HG02623 (cell line): Measurements from ENCODE around the gene CFAP92.

Source experiments
- ATAC-seq: cut with Tn5 transposase; IDR thresholded peaks from one replicate; pipeline ENCODE4 v1.9.1; 2021; ENCODE audit warnings: moderate library complexity; ENCODE audit not compliant: unreplicated experiment

CFAP92 gene

DNA sequence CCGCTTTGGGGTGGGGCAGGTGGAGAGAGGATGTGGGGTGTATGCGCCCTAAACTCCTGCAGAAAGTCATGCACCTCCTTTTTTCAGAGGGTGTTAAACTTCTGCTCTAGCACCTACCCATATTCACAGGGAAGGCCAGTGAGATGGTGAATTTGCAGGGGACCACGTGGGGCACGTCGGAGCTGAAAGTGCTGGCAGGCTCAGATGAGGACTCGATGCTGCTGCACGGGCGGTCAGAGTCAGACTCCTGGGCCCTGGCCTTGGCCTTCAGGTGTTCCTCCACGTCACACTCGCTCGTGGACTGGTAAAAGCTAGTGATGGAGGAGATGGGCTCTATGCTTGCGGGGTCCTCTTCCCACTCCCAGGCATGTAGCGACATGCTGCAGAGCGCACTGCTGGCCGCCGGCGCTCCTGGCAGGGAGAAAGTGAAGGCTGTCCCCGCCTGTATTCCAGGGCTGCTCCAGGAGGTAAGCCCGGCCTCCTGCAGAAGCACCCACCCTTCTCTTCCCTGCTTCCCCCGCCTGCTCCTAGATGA is 883 bp downstream of the CFAP92 start:
- no peak for ATAC-seq

GRCh38 chr3:128991355-128991895 is 2.5 kb downstream of the CFAP92 start:
- no peak for ATAC-seq

DNA sequence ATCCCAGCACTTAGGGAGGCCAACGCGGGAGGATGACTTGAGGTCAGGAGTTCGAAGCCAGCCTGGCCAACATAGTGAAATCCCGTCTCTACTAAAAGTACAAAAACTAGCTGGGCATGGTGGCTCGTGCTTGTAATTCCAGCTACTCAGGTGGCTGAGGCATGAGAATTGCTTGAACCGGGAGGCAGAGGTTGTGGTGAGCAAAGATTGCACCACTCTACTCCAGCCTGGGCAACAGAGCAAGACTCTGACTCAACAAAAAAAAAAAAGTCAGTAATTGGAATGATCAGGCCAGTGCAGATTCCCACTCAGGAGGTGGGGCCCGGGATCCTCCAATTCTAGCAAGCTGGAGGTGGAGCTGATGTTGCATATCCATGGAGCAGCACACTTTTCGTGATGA is 5.6 kb downstream of the CFAP92 start:
- no peak for ATAC-seq

DNA sequence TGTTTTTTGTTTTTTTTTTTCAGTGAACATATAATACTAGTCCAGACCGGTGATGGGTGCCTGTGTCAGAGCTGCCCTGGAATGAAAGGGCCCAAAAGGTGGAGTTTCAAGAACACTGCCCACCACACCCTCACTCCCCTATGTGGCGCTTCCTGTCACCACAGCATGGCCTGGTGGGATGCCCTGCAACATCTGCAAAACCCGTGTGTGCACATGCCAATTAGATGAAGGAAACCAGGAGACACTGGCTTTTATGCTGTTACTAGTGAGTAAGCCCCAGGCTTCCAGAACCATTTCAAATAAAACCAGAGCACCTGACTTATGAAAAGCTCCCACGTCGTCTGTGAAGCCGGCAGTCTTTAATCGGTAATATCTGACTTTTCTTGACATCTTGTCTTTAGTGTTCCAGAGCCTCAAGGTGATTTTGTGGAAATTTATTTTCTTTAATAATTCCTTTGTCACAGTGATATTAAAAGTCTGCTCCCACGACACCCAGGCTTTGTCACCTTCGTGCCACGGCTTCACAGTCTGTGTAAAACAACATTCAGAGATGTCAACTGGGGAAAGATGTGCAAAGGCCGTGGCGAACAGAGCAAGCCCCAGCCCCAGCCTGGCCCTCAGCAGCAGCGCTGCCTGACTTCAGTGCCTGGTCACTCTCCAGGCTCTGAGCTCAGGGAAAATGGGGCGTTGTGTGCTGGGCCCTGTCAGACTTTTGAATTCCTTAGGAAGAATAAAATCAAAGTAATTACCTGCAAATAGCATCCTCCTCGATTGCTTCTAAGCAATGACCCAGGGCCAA is 6.4 kb downstream of the CFAP92 start:
- no peak for ATAC-seq

- ATAC-seq = no peak
These were observed 9.3 kb downstream of the CFAP92 start for GRCh38 chr3:128984596-128984995.

GRCh38 chr3:128983293-128984069 is 10.4 kb downstream of the CFAP92 start:
- no peak for ATAC-seq

DNA sequence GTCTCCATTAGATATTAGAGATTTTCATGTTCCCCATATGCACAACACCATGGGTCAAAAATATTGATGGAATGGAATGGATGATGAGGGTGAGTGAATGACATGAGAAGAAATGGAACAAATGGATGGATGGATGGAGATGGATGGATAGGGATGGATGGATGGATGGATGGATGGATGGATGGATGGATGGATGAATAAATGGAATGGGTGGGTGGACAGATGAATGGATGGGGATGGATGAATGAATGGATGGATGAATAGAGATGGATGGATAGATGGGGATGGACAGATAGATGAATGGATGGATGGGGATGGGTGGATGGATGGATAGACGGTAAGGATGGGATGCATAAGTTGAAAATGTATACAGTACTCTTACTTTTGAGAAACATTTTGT is 18.6 kb downstream of the CFAP92 start:
- ATAC-seq = no peak

- no peak for ATAC-seq
These were observed 19.8 kb downstream of the CFAP92 start for GRCh38 chr3:128973988-128974564.

GRCh38 chr3:128971421-128972100 is 22.3 kb downstream of the CFAP92 start:
- no peak for ATAC-seq

- ATAC-seq = no peak
These were observed 23.2 kb downstream of the CFAP92 start for GRCh38 chr3:128970740-128971047.

DNA sequence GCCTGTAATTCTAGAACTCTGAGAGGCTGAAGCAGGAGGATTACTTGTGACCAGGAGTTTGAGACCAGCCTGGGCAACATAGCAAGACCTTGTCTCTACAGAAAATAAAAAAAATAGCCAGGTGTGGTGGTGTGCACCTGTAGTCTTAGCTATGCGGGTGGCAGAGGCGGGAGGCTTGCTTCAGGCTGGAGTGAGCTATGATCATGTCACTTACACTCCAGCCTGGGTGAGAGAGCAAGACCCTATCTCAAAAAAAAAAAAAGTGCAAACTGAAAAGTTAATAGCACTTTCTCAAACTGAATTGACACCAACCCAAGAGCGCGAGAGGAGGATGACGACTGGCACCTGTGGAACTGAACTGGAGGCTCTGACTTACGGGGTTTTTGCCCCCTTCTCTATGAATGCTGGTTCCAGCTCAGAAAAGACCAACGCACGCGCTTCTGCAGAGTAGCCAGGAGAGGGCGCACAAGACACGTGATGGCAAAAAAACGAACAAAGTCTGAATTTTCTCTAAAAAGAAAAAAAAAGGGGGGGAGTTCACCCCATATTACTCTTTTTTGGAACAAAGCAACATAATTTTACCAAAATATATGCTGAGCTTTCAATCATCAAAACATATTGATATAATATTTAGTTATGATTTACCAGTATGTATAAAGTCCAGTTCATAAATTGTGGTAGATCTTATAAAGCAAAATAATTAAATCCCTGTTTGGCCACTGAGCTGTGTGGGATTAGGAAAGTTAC is 23.7 kb downstream of the CFAP92 start:
- ATAC-seq = no peak

GRCh38 chr3:128967748-128968355 is 26.0 kb downstream of the CFAP92 start:
- ATAC-seq = no peak

DNA sequence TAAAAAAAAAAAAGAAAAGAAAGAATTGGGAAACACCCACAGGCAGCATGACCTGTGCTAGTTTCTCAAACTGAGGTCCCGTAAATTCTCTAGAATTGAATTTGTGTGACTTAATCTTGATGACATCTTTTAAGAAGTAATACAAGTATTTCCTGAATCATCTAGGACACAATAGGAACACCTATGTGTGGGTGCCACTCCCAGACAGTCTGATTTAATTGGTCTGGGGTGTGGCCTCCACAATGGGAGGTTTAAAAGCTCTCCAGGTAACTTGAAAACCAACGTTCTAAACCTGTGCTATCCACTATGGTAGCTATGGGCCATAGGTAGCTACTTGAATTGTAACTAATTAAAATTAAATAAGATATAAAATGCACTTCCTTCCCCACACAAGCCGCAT is 28.1 kb downstream of the CFAP92 start:
- no peak for ATAC-seq

DNA sequence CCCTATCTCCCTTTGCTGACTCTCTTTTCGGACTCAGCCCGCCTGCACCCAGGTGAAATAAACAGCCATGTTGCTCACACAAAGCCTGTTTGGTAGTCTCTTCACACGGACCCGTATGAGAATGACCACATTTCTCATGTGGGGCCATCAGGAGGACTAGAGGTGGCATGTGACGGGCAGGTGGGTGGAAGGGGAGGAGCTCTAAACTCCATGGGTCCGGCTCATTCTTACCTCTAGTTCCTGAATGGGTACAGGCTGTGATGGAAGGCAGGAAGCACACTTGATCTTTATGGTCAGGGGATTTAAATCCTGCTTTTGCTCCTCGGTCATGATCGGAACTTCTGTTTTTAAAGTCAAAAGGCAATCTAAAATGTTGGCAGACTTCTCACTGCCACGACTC is 28.6 kb downstream of the CFAP92 start:
- no peak for ATAC-seq

DNA sequence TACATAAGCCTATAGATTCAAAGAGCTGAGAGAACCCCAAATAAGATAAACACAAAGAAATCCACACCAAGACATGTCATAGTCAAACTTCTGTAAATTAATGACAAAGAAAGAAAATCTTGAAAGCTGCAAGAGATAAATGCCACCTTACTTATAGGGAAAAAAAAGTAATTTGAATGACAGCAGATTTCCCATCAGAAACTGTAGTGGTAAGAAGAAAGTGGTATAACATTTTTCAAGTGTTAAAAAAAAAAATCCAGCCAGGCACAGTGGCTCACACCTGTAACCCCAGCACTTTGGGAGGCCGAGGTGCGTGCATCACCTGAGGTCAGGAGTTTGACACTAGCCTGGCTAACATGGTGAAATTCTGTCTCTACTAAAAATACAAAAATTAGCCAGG is 37.4 kb downstream of the CFAP92 start:
- ATAC-seq = no peak

- ATAC-seq = no peak
These were observed 43.5 kb downstream of the CFAP92 start for GRCh38 chr3:128950223-128950938.

GRCh38 chr3:128949158-128949557 is 44.7 kb downstream of the CFAP92 start:
- no peak for ATAC-seq

- no peak for ATAC-seq
These were observed 47.5 kb downstream of the CFAP92 start for GRCh38 chr3:128946411-128946810.

DNA sequence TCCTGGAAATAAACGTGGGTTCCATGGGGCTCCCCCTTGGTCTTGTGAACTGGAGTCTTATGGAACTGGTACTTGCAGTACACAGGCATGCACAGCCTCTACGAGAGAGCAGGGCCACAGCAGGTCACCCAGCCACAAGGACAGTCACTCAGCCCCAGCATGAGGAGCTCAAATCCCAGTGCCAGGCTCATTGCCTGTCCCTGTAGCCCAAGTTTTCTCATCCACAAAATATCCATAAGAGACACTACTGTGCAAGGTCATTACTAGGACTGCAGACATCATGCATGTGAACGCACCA is 48.0 kb downstream of the CFAP92 start:
- ATAC-seq = no peak
